Measurements from ENCODE around the gene CALN1.

GRCh38 chr7:71995111-71995510 is 417.0 kb downstream of the CALN1 start:
- TF ChIP-seq, protein P1, sequence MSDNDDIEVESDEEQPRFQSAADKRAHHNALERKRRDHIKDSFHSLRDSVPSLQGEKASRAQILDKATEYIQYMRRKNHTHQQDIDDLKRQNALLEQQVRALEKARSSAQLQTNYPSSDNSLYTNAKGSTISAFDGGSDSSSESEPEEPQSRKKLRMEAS (IDR thresholded peaks at IDR 0.05), result no peak
- no peak for TF ChIP-seq YY1 (IDR thresholded peaks at IDR 0.05)
- TF ChIP-seq, protein P2, sequence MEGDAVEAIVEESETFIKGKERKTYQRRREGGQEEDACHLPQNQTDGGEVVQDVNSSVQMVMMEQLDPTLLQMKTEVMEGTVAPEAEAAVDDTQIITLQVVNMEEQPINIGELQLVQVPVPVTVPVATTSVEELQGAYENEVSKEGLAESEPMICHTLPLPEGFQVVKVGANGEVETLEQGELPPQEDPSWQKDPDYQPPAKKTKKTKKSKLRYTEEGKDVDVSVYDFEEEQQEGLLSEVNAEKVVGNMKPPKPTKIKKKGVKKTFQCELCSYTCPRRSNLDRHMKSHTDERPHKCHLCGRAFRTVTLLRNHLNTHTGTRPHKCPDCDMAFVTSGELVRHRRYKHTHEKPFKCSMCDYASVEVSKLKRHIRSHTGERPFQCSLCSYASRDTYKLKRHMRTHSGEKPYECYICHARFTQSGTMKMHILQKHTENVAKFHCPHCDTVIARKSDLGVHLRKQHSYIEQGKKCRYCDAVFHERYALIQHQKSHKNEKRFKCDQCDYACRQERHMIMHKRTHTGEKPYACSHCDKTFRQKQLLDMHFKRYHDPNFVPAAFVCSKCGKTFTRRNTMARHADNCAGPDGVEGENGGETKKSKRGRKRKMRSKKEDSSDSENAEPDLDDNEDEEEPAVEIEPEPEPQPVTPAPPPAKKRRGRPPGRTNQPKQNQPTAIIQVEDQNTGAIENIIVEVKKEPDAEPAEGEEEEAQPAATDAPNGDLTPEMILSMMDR (IDR thresholded peaks at IDR 0.05; ENCODE audit: low read depth, low read length, missing input control), result no peak

Measured in liver (tissue), 2 donors.